Measurements from ENCODE around the gene HIGD2A. TPM values are rescaled to one million over a fixed set of nuclear protein-coding genes. Genes with fewer than 3 reads are reported as not detected.

HIGD2A gene
- total RNA-seq, 1 experiment from 2014 or later, result 98.2 TPM

DNA sequence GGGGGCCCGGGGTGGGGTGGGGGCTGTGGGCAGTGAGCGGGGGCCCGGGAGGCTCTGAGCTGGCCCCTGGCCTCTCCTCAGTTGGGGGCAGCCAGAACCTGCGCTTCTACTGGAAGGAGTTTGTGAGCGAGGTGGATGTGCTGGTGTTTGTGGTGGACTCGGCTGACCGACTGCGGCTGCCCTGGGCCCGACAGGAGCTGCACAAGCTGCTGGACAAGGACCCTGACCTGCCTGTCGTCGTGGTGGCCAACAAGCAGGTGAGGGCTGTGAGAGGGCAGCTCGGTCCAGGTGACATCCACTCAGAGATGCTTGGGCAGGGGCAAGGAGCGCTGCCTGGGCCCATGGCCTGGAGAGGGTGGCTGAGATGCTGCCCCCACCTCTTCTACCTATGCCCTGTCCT lies 19.8 kb upstream of the HIGD2A start (continued):
- TF ChIP-seq, protein P1, sequence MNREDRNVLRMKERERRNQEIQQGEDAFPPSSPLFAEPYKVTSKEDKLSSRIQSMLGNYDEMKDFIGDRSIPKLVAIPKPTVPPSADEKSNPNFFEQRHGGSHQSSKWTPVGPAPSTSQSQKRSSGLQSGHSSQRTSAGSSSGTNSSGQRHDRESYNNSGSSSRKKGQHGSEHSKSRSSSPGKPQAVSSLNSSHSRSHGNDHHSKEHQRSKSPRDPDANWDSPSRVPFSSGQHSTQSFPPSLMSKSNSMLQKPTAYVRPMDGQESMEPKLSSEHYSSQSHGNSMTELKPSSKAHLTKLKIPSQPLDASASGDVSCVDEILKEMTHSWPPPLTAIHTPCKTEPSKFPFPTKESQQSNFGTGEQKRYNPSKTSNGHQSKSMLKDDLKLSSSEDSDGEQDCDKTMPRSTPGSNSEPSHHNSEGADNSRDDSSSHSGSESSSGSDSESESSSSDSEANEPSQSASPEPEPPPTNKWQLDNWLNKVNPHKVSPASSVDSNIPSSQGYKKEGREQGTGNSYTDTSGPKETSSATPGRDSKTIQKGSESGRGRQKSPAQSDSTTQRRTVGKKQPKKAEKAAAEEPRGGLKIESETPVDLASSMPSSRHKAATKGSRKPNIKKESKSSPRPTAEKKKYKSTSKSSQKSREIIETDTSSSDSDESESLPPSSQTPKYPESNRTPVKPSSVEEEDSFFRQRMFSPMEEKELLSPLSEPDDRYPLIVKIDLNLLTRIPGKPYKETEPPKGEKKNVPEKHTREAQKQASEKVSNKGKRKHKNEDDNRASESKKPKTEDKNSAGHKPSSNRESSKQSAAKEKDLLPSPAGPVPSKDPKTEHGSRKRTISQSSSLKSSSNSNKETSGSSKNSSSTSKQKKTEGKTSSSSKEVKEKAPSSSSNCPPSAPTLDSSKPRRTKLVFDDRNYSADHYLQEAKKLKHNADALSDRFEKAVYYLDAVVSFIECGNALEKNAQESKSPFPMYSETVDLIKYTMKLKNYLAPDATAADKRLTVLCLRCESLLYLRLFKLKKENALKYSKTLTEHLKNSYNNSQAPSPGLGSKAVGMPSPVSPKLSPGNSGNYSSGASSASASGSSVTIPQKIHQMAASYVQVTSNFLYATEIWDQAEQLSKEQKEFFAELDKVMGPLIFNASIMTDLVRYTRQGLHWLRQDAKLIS (CRISPR knock-in tag; IDR thresholded peaks at IDR 0.05; ENCODE audit: borderline replicate concordance), result no peak
- TF ChIP-seq PRDM15 (CRISPR knock-in tag; IDR thresholded peaks at IDR 0.05) (no peak), PREB (CRISPR knock-in tag; IDR thresholded peaks at IDR 0.05; ENCODE audit: borderline replicate concordance) (no peak), ZNF317 (CRISPR knock-in tag; IDR thresholded peaks at IDR 0.05; ENCODE audit: borderline replicate concordance, low read depth) (no peak), TP53 (CRISPR knock-in tag; IDR thresholded peaks at IDR 0.05) (no peak)
- TF ChIP-seq, protein P2, sequence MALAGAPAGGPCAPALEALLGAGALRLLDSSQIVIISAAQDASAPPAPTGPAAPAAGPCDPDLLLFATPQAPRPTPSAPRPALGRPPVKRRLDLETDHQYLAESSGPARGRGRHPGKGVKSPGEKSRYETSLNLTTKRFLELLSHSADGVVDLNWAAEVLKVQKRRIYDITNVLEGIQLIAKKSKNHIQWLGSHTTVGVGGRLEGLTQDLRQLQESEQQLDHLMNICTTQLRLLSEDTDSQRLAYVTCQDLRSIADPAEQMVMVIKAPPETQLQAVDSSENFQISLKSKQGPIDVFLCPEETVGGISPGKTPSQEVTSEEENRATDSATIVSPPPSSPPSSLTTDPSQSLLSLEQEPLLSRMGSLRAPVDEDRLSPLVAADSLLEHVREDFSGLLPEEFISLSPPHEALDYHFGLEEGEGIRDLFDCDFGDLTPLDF (CRISPR knock-in tag; IDR thresholded peaks at IDR 0.05), result no peak

DNA sequence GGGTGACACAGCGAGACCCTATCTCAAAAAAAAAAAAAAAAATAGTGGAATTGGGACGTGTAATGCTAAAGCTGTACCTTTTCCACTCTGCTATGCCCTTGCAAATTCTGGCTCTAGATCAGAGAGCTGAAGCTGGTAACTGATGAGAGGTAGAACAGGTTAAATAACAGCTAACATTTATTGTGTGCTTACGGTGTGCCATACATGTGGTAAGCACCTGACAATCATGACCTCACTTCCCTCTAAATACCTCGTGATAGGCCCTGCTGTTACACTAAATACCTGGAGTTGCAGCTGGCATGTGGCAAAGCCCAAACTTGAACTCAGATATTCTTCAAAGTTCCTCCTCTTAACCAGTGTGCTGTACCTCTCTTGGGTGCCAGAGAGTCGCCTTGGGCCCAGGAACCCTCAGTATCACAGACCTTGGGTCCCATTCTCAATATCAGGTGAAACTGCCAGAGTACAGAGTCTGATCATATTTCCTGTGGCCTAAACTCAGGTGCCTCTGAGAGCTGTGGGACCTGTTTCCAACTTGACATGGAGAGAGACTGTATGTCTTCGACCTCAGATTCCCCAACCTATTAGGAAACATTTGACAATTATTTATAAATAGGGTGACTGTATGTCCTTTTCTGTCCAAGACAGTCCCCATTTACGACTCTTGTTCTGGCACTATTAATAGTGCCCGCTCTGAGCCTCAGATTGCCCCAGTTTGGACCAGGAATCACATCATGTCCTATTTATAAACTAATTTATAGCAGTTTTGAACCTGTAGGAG lies 18.4 kb upstream of the HIGD2A start:
- ChIA-PET CTCF (no interaction called here), POLR2A (no interaction called here)
- H3K36me3 Mint-ChIP-seq, result peaks cover 7% of the 10 kb centered on the region; the same call in 1 of the 2 replicates
- TF ChIP-seq, protein P1 (CRISPR knock-in tag; IDR thresholded peaks at IDR 0.05; ENCODE audit: borderline replicate concordance), result no peak
- TF ChIP-seq PRDM15 (CRISPR knock-in tag; IDR thresholded peaks at IDR 0.05), result no peak
- TF ChIP-seq, protein P3, sequence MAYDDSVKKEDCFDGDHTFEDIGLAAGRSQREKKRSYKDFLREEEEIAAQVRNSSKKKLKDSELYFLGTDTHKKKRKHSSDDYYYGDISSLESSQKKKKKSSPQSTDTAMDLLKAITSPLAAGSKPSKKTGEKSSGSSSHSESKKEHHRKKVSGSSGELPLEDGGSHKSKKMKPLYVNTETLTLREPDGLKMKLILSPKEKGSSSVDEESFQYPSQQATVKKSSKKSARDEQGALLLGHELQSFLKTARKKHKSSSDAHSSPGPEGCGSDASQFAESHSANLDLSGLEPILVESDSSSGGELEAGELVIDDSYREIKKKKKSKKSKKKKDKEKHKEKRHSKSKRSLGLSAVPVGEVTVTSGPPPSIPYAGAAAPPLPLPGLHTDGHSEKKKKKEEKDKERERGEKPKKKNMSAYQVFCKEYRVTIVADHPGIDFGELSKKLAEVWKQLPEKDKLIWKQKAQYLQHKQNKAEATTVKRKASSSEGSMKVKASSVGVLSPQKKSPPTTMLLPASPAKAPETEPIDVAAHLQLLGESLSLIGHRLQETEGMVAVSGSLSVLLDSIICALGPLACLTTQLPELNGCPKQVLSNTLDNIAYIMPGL (CRISPR knock-in tag; IDR thresholded peaks at IDR 0.05), result no peak
- no peak for TF ChIP-seq NR3C1 (CRISPR knock-in tag; conservative IDR thresholded peaks at IDR 0.05; ENCODE audit: low read depth)
- TF ChIP-seq SMAD3 (CRISPR knock-in tag; IDR thresholded peaks at IDR 0.05; ENCODE audit: borderline replicate concordance), result no peak
- TF ChIP-seq TP53 (CRISPR knock-in tag; IDR thresholded peaks at IDR 0.05), result no peak
- no peak overlapping the region for H3K4me3 Mint-ChIP-seq
- H3K27me3 Mint-ChIP-seq (ENCODE audit: low read depth), result peaks cover 23% of the 10 kb centered on the region
- H3K4me1 Mint-ChIP-seq, result peaks cover 4% of the 10 kb centered on the region
- ATAC-seq, result no peak
- no peak for DNase-seq (ENCODE audit: low spot score)
- no peaks in the 10 kb centered on the region for H3K9me3 Mint-ChIP-seq
- no peak overlapping the region for H3K27ac Mint-ChIP-seq

Data from WTC11 (cell line).